SK-N-SH (cell line): ENCODE measurements around the gene DMD. TPM values are rescaled to one million over a fixed set of nuclear protein-coding genes. Genes with fewer than 3 reads are reported as not detected.

ENCODE experiments used
- CTCF ChIA-PET: fragments of 300-600, 350-600 bp; formaldehyde crosslinking; extraction: SDS; loops from one replicate; lab custom pipeline; 2021; lab: Yijun Ruan, JAX
- POLR2A ChIA-PET: fragments of 350-600 bp; sonication (Branson Sonifier 250); formaldehyde crosslinking; extraction: SDS; loops from one replicate; lab custom pipeline; 2020; ENCODE audit warnings: antibody characterized with exemption, inconsistent platforms; lab: Yijun Ruan, JAX
- DNase-seq: peaks from one replicate; pipeline ENCODE4 v3.0.0; 2012
- H2AFZ ChIP-seq: fragments of 200-600 bp; sonication (generic); 2 replicates; pipeline ENCODE4 v1.8.1; 2016; ENCODE audit warnings: antibody characterized with exemption, mild to moderate bottlenecking, low read depth
- H3F3A ChIP-seq: fragments of 200-600 bp; sonication (generic); replicated peaks from 2 replicates; pipeline ENCODE3; 2016; ENCODE audit warnings: antibody characterized with exemption, mild to moderate bottlenecking; ENCODE audit not compliant: insufficient read depth
- H3K27ac ChIP-seq, 2 experiments: fragments of 200-500 bp in 1 of 2; fragments of 200-600 bp in 1 of 2; sonication (Bioruptor generic) in 1 of 2; sonication (generic), shearing (Covaris generic) in 1 of 2; 2 replicates each; pipeline versions ENCODE4 v1.5.1 to v1.6.1; 2014 to 2016; ENCODE audit warnings: low read depth in 2 of 2, inconsistent platforms in 1 of 2, low read length in 1 of 2, mild to moderate bottlenecking in 1 of 2, mixed read lengths in 1 of 2
- H3K27me3 ChIP-seq: fragments of 200-600 bp; sonication (generic), shearing (Covaris generic); 2 replicates; pipeline ENCODE4 v1.6.1; 2016; ENCODE audit warnings: mixed run types; ENCODE audit not compliant: insufficient read depth
- H3K36me3 ChIP-seq, 2 experiments: fragments of 200-500 bp in 1 of 2; fragments of 200-600 bp in 1 of 2; sonication (Bioruptor generic) in 1 of 2; sonication (generic) in 1 of 2; replicated peaks in 1 of 2; 2 replicates each; pipeline versions ENCODE3 to v1.5.1; 2014 to 2016; ENCODE audit warnings: low read length in 1 of 2, mild to moderate bottlenecking in 1 of 2; ENCODE audit not compliant: insufficient read depth in 2 of 2, control insufficient read depth in 1 of 2
- H3K4me1 ChIP-seq, 2 experiments: fragments of 200-500 bp in 1 of 2; fragments of 200-600 bp in 1 of 2; sonication (Bioruptor generic) in 1 of 2; sonication (generic), shearing (Covaris generic) in 1 of 2; 2 replicates each; pipeline versions ENCODE4 v1.5.1 to v1.6.1; 2014 to 2016; ENCODE audit warnings: low read depth in 1 of 2, low read length in 1 of 2, mixed run types in 1 of 2; ENCODE audit not compliant: insufficient read depth in 2 of 2, control insufficient read depth in 1 of 2
- H3K4me2 ChIP-seq: fragments of 200-600 bp; sonication (generic), shearing (Covaris generic); 2 replicates; pipeline ENCODE4 v1.6.1; 2017; ENCODE audit warnings: mixed run types
- H3K4me3 ChIP-seq, 2 experiments: fragments of 200-500 bp in 1 of 2; fragments of 200-600 bp in 1 of 2; sonication (Bioruptor generic) in 1 of 2; sonication (generic), shearing (Covaris generic) in 1 of 2; 2 replicates each; pipeline versions ENCODE4 v1.5.1 to v1.8.1; 2014 to 2016; ENCODE audit warnings: low read depth in 2 of 2, inconsistent platforms in 1 of 2, low read length in 1 of 2, mild to moderate bottlenecking in 1 of 2, mixed read lengths in 1 of 2, moderate library complexity in 1 of 2
- H3K79me2 ChIP-seq: fragments of 200-600 bp; sonication (generic); 2 replicates; pipeline ENCODE4 v1.8.1; 2017; ENCODE audit warnings: mild to moderate bottlenecking; ENCODE audit not compliant: insufficient read depth
- H3K9ac ChIP-seq: fragments of 200-600 bp; sonication (generic); 2 replicates; pipeline ENCODE4 v1.6.1; 2017; ENCODE audit warnings: mixed run types
- H3K9me2 ChIP-seq: fragments of 200-600 bp; sonication (generic); 2 replicates; pipeline ENCODE4 v1.6.1; 2017; ENCODE audit warnings: mixed run types
- H3K9me3 ChIP-seq: fragments of 200-600 bp; sonication (generic); 2 replicates; pipeline ENCODE4 v1.6.1; 2017; ENCODE audit warnings: mixed run types, mild to moderate bottlenecking, moderate library complexity
- H4K20me1 ChIP-seq: fragments of 200-600 bp; sonication (generic); 2 replicates; pipeline ENCODE4 v1.6.1; 2017; ENCODE audit warnings: mild to moderate bottlenecking, mixed run types; ENCODE audit not compliant: insufficient read depth
- CTCF ChIP-seq: fragments of 200-600 bp; sonication (generic); IDR thresholded peaks from 2 replicates; pipeline ENCODE4 v1.6.1; 2017; ENCODE audit warnings: antibody characterized with exemption, mild to moderate bottlenecking, moderate library complexity
- EP300 ChIP-seq, 2 experiments: IDR thresholded peaks; 2 replicates each; pipeline versions ENCODE4 v1.4.0 to v1.6.1; 2012; ENCODE audit warnings: borderline replicate concordance in 1 of 2, low read depth in 1 of 2, low read length in 1 of 2
- FOSL2 ChIP-seq: IDR thresholded peaks from 2 replicates; pipeline ENCODE4 v1.4.0; 2012; ENCODE audit warnings: low read depth, mild to moderate bottlenecking, moderate library complexity, borderline replicate concordance
- FOXJ3 ChIP-seq: sonication (generic); formaldehyde crosslinking; IDR thresholded peaks from 2 replicates; pipeline ENCODE4 v1.5.1; 2020; ENCODE audit warnings: mild to moderate bottlenecking, missing genetic modification reagents
- GATA2 ChIP-seq: sonication (generic); formaldehyde crosslinking; IDR thresholded peaks from 2 replicates; pipeline ENCODE4 v1.5.0; 2020; ENCODE audit warnings: mild to moderate bottlenecking, missing genetic modification reagents
- IRF3 ChIP-seq: fragments of 150-350 bp; IDR thresholded peaks from 2 replicates; pipeline ENCODE4 v1.6.1; 2016; ENCODE audit warnings: mild to moderate bottlenecking, low read depth, low read length
- NFIC ChIP-seq: IDR thresholded peaks from 2 replicates; pipeline ENCODE4 v1.4.0; 2012; ENCODE audit warnings: borderline replicate concordance
- POLR2AphosphoS5 ChIP-seq: IDR thresholded peaks from 2 replicates; pipeline ENCODE4 v1.6.1; 2012; ENCODE audit warnings: low read depth, low read length
- RAD21 ChIP-seq: IDR thresholded peaks from 2 replicates; pipeline ENCODE4 v1.6.1; 2012; ENCODE audit warnings: mild to moderate bottlenecking, low read length
- RCOR1 ChIP-seq: fragments of 150-350 bp; IDR thresholded peaks from 2 replicates; pipeline ENCODE4 v1.6.1; 2017; ENCODE audit warnings: antibody characterized with exemption, low read length
- REST ChIP-seq: IDR thresholded peaks from 2 replicates; pipeline ENCODE4 v1.6.1; 2012; ENCODE audit warnings: mild to moderate bottlenecking, low read depth, low read length, moderate library complexity
- RFX5 ChIP-seq: IDR thresholded peaks from 2 replicates; pipeline ENCODE4 v1.6.1; 2012; ENCODE audit warnings: mild to moderate bottlenecking, improper control_type of control experiment, low read length
- SIN3A ChIP-seq: IDR thresholded peaks from 2 replicates; pipeline ENCODE4 v1.6.1; 2012; ENCODE audit warnings: low read depth, mild to moderate bottlenecking, low read length, moderate library complexity, borderline replicate concordance
- TCF12 ChIP-seq: IDR thresholded peaks from 2 replicates; pipeline ENCODE4 v1.4.0; 2012
- TEAD4 ChIP-seq: IDR thresholded peaks from 2 replicates; pipeline ENCODE4 v1.4.0; 2012; ENCODE audit warnings: mild to moderate bottlenecking, borderline replicate concordance; ENCODE audit not compliant: insufficient read depth
- WGBS: methylation state at CpG from one replicate; pipeline ENCODE4 v1.1.6; 2017; ENCODE audit warnings: low lambda C conversion rate; 5-methylcytosine and 5-hydroxymethylcytosine counted together
- polyA plus RNA-seq, 3 experiments: library from polyadenylated mRNA; depleted of rRNA; stranded (reverse); fragments of >200 nt; gene quantifications; 2 replicates each; pipeline ENCODE4 v1.2.3, GENCODE V29; 2012

DMD gene
- polyA plus RNA-seq, 1 of the 3 experiments (the other 2 are of a cell fraction): 3.9 TPM

- TF ChIP-seq GATA2 (no peak), TCF12 (no peak), NFIC (no peak), IRF3 (no peak), FOXJ3 (CRISPR knock-in tag) (no peak), CTCF (no peak), FOSL2 (no peak), REST (no peak), TEAD4 (no peak)
- Histone ChIP-seq H3K9me2 (no peaks in the 10 kb centered on the region), H3K9ac (no peak overlapping the region), H4K20me1 (no peaks in the 10 kb centered on the region), H2AFZ (no peak overlapping the region), H3K4me2 (no peak overlapping the region), H3K27me3 (no peaks in the 10 kb centered on the region), H3K4me1 (no peaks in the 10 kb centered on the region), H3K9me3 (no peaks in the 10 kb centered on the region), H3K36me3 (no peaks in the 10 kb centered on the region), H3F3A (no peaks in the 10 kb centered on the region), H3K27ac (no peak overlapping the region), H3K79me2 (no peaks in the 10 kb centered on the region), H3K4me3 (no peak overlapping the region)
- 30% methylated on average over 2 of the region's 2 CpGs for WGBS
- DNase-seq: no peak
- ChIA-PET POLR2A (no interaction called here), CTCF (no interaction called here)
Observed at GRCh38 chrX:31889088-31889487, 1322.3 kb downstream of the DMD start.

- Histone ChIP-seq H3K4me2 (no peak overlapping the region), H3K4me3 (no peak overlapping the region), H3K27me3 (no peaks in the 10 kb centered on the region), H3K36me3 (no peaks in the 10 kb centered on the region), H4K20me1 (no peaks in the 10 kb centered on the region), H3K9me3 (no peaks in the 10 kb centered on the region), H3K9me2 (no peaks in the 10 kb centered on the region), H3K27ac (no peak overlapping the region), H3F3A (no peaks in the 10 kb centered on the region), H3K9ac (no peak overlapping the region), H2AFZ (no peak overlapping the region), H3K79me2 (no peaks in the 10 kb centered on the region), H3K4me1 (no peaks in the 10 kb centered on the region)
- CTCF ChIA-PET: no interaction called here
- POLR2A ChIA-PET: no interaction called here
- TF ChIP-seq RCOR1 (no peak), GATA2 (no peak), FOSL2 (no peak), REST (no peak), SIN3A (no peak), RFX5 (no peak), POLR2AphosphoS5 (no peak), TEAD4 (no peak), NFIC (no peak), EP300 (IDR thresholded peaks at IDR 0.05; ENCODE audit: borderline replicate concordance in 1 of 2, low read depth in 1 of 2, low read length in 1 of 2) (no peak), RAD21 (no peak)
- WGBS: 41% methylated on average over 2 of the region's 2 CpGs
- no peak for DNase-seq
Observed at GRCh38 chrX:31884535-31884934, 1326.8 kb downstream of the DMD start.
